B cell (primary cell): ENCODE data around the gene NELFA. TPM values are rescaled to one million over a fixed set of nuclear protein-coding genes. Genes with fewer than 3 reads are reported as not detected.

Experiments used
- ATAC-seq: fragments of 200-7000 bp; cut with Tn5 transposase; one replicate; pipeline ENCODE4 v1.10.0; 2021; ENCODE audit warnings: low read depth, mild to moderate bottlenecking, moderate number of reproducible peaks, moderate library complexity
- CTCF ChIA-PET: fragments of 350-600 bp; sonication (Branson Sonifier 250); formaldehyde crosslinking; loops from one replicate; lab custom pipeline; 2021; ENCODE audit warnings: antibody characterized with exemption, inconsistent platforms; lab: Charles Lee
- POLR2A ChIA-PET: fragments of 350-600 bp; sonication (Branson Sonifier 250); formaldehyde crosslinking; loops from one replicate; lab custom pipeline; 2021; ENCODE audit warnings: antibody characterized with exemption; lab: Charles Lee
- DNase-seq: peaks from one replicate; pipeline ENCODE4 v3.0.0; 2013
- H2AFZ ChIP-seq: 2 replicates; pipeline ENCODE4 v1.6.1; 2012; ENCODE audit warnings: mild to moderate bottlenecking, low read depth, low read length; ENCODE audit not compliant: insufficient read depth, poor library complexity, severe bottlenecking
- H3K27ac ChIP-seq, 2 donors: 1 replicate in 1 of 2; 2 replicates in 1 of 2; pipeline ENCODE4 v1.5.1; 2012 to 2013; ENCODE audit warnings: low read length in 2 of 2, mild to moderate bottlenecking in 2 of 2, moderate library complexity in 1 of 2
- H3K27me3 ChIP-seq, 4 experiments: fragments of 200-600 bp in 1 of 4; sonication (generic) in 1 of 4; replicated peaks in 1 of 4; 1 replicate in 2 of 4; 2 replicates in 2 of 4; pipeline versions ENCODE4 v1.6.1 to v1.7.0; 2013 to 2016; ENCODE audit warnings: low read length in 3 of 4, mild to moderate bottlenecking in 2 of 4, mixed read lengths in 1 of 4, moderate library complexity in 1 of 4; ENCODE audit not compliant: insufficient read depth in 4 of 4, control insufficient read depth in 3 of 4; ENCODE audit errors: control extremely low read depth in 1 of 4
- H3K36me3 ChIP-seq, 2 experiments: replicated peaks in 1 of 2; 1 replicate in 1 of 2; 2 replicates in 1 of 2; pipeline versions ENCODE4 v1.6.1 to v1.7.1; 2013; ENCODE audit warnings: low read length in 1 of 2; ENCODE audit not compliant: insufficient read depth in 2 of 2, control insufficient read depth in 1 of 2; ENCODE audit errors: control extremely low read depth in 1 of 2, extremely low read depth in 1 of 2
- H3K4me1 ChIP-seq, 2 donors: fragments of 200-600 bp in 1 of 2; sonication (generic) in 1 of 2; 1 replicate in 1 of 2; 2 replicates in 1 of 2; pipeline versions ENCODE4 v1.5.1 to v1.6.1; 2013 to 2017; ENCODE audit warnings: low read length in 2 of 2; ENCODE audit not compliant: control insufficient read depth in 2 of 2, insufficient read depth in 2 of 2
- H3K4me2 ChIP-seq: replicated peaks from 2 replicates; pipeline ENCODE3; 2012; ENCODE audit warnings: mild to moderate bottlenecking, low read depth, low read length; ENCODE audit not compliant: poor library complexity, severe bottlenecking
- H3K4me3 ChIP-seq, 5 experiments: fragments of 200-600 bp in 1 of 5; sonication (generic) in 1 of 5; 1 replicate in 3 of 5; 2 replicates in 2 of 5; pipeline versions ENCODE4 v1.5.1 to v1.7.0; 2011 to 2016; ENCODE audit warnings: low read length in 4 of 5, mild to moderate bottlenecking in 4 of 5, low read depth in 2 of 5, control low read depth in 1 of 5, moderate library complexity in 1 of 5; ENCODE audit not compliant: insufficient read depth in 1 of 5; ENCODE audit errors: control extremely low read depth in 1 of 5, extremely low read depth in 1 of 5
- H3K79me2 ChIP-seq: fragments of 200-600 bp; sonication (generic); one replicate; pipeline ENCODE4 v1.6.0; 2016; ENCODE audit warnings: low read length; ENCODE audit not compliant: control insufficient read depth, insufficient read depth
- H3K9ac ChIP-seq: fragments of 200-600 bp; sonication (generic); 2 replicates; pipeline ENCODE4 v1.6.1; 2017; ENCODE audit warnings: mild to moderate bottlenecking, low read length, moderate library complexity
- H3K9me3 ChIP-seq, 3 donors: one replicate each; pipeline versions ENCODE4 v1.6.1 to v1.7.1; 2013; ENCODE audit warnings: low read length in 2 of 3; ENCODE audit not compliant: control insufficient read depth in 2 of 3, insufficient read depth in 1 of 3; ENCODE audit errors: control extremely low read depth in 1 of 3
- H4K20me1 ChIP-seq: 2 replicates; pipeline ENCODE4 v1.6.0; 2012; ENCODE audit warnings: mild to moderate bottlenecking, low read length; ENCODE audit not compliant: insufficient read depth, control insufficient read depth, poor library complexity, severe bottlenecking
- H3K27ac Mint-ChIP-seq: one replicate; pipeline ENCODE4 v1.8.0; 2021; ENCODE audit warnings: mixed read lengths
- H3K27me3 Mint-ChIP-seq: one replicate; pipeline ENCODE4 v1.8.0; 2021; ENCODE audit warnings: mixed read lengths
- H3K4me1 Mint-ChIP-seq: one replicate; pipeline ENCODE4 v1.8.0; 2021; ENCODE audit warnings: mixed read lengths
- H3K4me3 Mint-ChIP-seq: one replicate; pipeline ENCODE4 v1.8.0; 2021; ENCODE audit warnings: mixed read lengths
- H3K9me3 Mint-ChIP-seq: one replicate; pipeline ENCODE4 v1.8.0; 2022; ENCODE audit warnings: mixed read lengths; ENCODE audit not compliant: insufficient read depth
- EZH2 ChIP-seq: IDR thresholded peaks from 2 replicates; pipeline ENCODE4 v1.6.1; 2012; ENCODE audit warnings: borderline replicate concordance, low read depth, mild to moderate bottlenecking, moderate library complexity, low read length; ENCODE audit not compliant: insufficient read depth, poor library complexity, severe bottlenecking
- WGBS: methylation state at CpG from one replicate; pipeline ENCODE4 v1.1.5; 2013; ENCODE audit warnings: missing lambda C conversion rate; ENCODE audit not compliant: insufficient coverage; 5-methylcytosine and 5-hydroxymethylcytosine counted together
- intact Hi-C: fragments of 100-400 bp; cut with micrococcal nuclease; formaldehyde crosslinking; loops from one replicate; pipeline ENCODE4 v1.10.0; 2022
- polyA plus RNA-seq: library from polyadenylated mRNA; depleted of rRNA; stranded (reverse); fragments of >200 nt; gene quantifications from 2 replicates; pipeline ENCODE4 v1.2.3, GENCODE V29; 2012
- total RNA-seq, 2 donors: library from RNA; stranded (reverse); fragments of 120-200 nt in 1 of 2; gene quantifications; 1 replicate in 1 of 2; 2 replicates in 1 of 2; pipeline versions ENCODE4 v1.2.3 to v1.2.4, GENCODE V29; 2013 to 2022
- TF ChIP-seq, protein P1 (sequence below): fragments of 200-600 bp; IDR thresholded peaks from one replicate; pipeline ENCODE4 v1.8.0; 2022; ENCODE audit warnings: antibody characterized with exemption, mild to moderate bottlenecking

Gene NELFA
- total and polyA plus RNA-seq, 2 donors (not counting 1 experiment from before 2014, with no cell fraction given), result 42.8 to 60.7 TPM

DNA sequence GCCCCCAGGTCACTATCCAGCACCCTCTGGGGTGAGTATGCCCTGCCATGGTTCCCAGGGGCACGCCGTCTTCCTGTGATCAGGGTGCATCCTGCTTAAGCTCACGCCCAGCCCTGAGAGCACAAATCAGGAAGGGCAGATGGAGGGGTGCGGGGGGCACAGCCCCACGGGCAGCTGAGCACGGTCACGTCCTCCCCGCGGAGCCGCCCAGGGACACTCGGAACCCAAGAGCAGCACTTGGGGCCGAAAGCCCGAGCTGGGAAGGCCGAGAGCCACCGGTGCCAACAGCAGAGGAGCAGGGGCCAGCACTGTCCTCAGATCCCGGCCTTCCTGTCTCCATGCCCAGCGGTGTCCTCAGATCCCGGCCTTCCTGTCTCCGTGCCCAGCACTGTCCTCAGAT, 21.5 kb downstream of the NELFA start:
- CTCF ChIA-PET, result no interaction called here
- peaks cover under 1 to 82% of the 10 kb centered on the region in 2 experiments for H3K36me3 ChIP-seq
- H3K27me3 ChIP-seq, result no peaks in the 10 kb centered on the region
- H3K4me3 ChIP-seq, result no peak overlapping the region
- no peaks in the 10 kb centered on the region for H3K4me1 Mint-ChIP-seq
- WGBS, result 97% methylated on average over 19 of the region's 19 CpGs
- peaks cover 28% of the 10 kb centered on the region for H3K79me2 ChIP-seq
- ATAC-seq, result no peak
- TF ChIP-seq, protein P1, sequence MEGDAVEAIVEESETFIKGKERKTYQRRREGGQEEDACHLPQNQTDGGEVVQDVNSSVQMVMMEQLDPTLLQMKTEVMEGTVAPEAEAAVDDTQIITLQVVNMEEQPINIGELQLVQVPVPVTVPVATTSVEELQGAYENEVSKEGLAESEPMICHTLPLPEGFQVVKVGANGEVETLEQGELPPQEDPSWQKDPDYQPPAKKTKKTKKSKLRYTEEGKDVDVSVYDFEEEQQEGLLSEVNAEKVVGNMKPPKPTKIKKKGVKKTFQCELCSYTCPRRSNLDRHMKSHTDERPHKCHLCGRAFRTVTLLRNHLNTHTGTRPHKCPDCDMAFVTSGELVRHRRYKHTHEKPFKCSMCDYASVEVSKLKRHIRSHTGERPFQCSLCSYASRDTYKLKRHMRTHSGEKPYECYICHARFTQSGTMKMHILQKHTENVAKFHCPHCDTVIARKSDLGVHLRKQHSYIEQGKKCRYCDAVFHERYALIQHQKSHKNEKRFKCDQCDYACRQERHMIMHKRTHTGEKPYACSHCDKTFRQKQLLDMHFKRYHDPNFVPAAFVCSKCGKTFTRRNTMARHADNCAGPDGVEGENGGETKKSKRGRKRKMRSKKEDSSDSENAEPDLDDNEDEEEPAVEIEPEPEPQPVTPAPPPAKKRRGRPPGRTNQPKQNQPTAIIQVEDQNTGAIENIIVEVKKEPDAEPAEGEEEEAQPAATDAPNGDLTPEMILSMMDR, result no peak
- TF ChIP-seq EZH2, result no peak
- H4K20me1 ChIP-seq, result peaks cover 47% of the 10 kb centered on the region
- H3K4me2 ChIP-seq, result no peak overlapping the region
- H3K27ac ChIP-seq, result no peak overlapping the region
- no peak overlapping the region for H3K4me3 Mint-ChIP-seq
- no peaks in the 10 kb centered on the region for H3K9me3 Mint-ChIP-seq
- POLR2A ChIA-PET, result no interaction called here
- H3K9me3 ChIP-seq, result no peaks in the 10 kb centered on the region
- H3K4me1 ChIP-seq, result no peaks in the 10 kb centered on the region
- no peak for DNase-seq
- intact Hi-C loops, result no loop called here
- no peaks in the 10 kb centered on the region for H3K27me3 Mint-ChIP-seq
- H3K27ac Mint-ChIP-seq, result no peak overlapping the region
- H3K9ac ChIP-seq, result no peak overlapping the region
- H2AFZ ChIP-seq, result no peak overlapping the region

DNA sequence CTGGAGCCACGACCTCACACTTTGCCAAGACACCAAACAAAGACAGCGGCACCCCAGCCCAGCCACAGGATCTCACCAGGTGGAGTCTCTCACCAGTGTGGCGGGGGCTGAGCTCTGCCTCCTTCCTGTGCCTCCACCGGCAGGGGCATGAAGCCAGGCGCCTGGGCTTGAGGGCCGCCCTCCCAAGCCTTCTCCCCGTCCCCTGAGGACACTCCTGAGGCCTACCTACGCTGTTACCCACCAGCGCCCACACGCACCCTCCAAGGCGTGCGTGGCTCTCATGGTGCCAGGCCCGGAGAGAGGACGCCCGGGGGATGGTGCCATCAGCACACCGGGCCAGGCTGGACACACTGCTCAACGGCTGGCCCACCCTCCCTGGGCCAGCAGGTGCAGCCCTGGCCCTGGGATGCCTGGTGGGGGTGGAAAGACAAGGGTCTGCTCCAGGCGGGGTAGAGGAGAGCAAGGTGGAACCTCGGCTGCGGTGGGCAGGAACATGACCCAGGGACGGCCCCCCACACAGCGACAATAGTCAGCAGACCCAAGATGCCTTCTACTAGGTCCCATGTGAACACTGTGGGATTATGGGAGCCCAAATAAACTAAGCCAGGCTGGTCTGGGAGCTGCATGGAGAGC, 22.1 kb downstream of the NELFA start:
- H3K9me3 Mint-ChIP-seq, result no peaks in the 10 kb centered on the region
- no peaks in the 10 kb centered on the region for H3K4me1 Mint-ChIP-seq
- Histone ChIP-seq H3K4me3 (no peak overlapping the region), H3K27me3 (no peaks in the 10 kb centered on the region), H3K36me3 (peaks cover 3 to 85% of the 10 kb centered on the region in 2 experiments), H4K20me1 (peaks cover 41% of the 10 kb centered on the region), H2AFZ (no peak overlapping the region), H3K79me2 (peaks cover 22% of the 10 kb centered on the region), H3K4me1 (no peaks in the 10 kb centered on the region), H3K27ac (no peak overlapping the region), H3K9ac (no peak overlapping the region), H3K9me3 (no peaks in the 10 kb centered on the region), H3K4me2 (no peak overlapping the region)
- TF ChIP-seq, protein P1, result no peak
- no peak for TF ChIP-seq EZH2
- intact Hi-C loops, result no loop called here
- H3K4me3 Mint-ChIP-seq, result no peak overlapping the region
- POLR2A ChIA-PET, result no interaction called here
- ATAC-seq, result no peak
- CTCF ChIA-PET, result no interaction called here
- DNase-seq, result no peak
- WGBS, result 90% methylated on average over 21 of the region's 22 CpGs
- H3K27ac Mint-ChIP-seq, result no peak overlapping the region
- H3K27me3 Mint-ChIP-seq, result no peaks in the 10 kb centered on the region
